Upper lobe of left lung (tissue), 6 donors: ENCODE data around the gene NCKIPSD. TPM values are rescaled to one million over a fixed set of nuclear protein-coding genes. Genes with fewer than 3 reads are reported as not detected.

Experiments
- ATAC-seq, 2 donors: fragments of 200-7000 bp; cut with Tn5 transposase; one replicate each; pipeline ENCODE4 v1.9.1; 2022; ENCODE audit warnings: mild to moderate bottlenecking in 2 of 2, moderate library complexity in 2 of 2; ENCODE audit not compliant: low FRiP score in 2 of 2
- DNase-seq, 2 donors: peaks; one replicate each; pipeline ENCODE4 v3.0.0-alpha.2; 2019 to 2020
- H3K27ac ChIP-seq, 4 donors: fragments of 200-600 bp; sonication (generic); one replicate each; pipeline ENCODE4 v1.5.1; 2016 to 2019
- H3K27me3 ChIP-seq, 4 donors: fragments of 200-600 bp; sonication (generic); one replicate each; pipeline ENCODE4 v1.5.1; 2017 to 2019
- H3K36me3 ChIP-seq, 4 donors: fragments of 200-600 bp; sonication (generic); one replicate each; pipeline ENCODE4 v1.5.1; 2016 to 2019
- H3K4me1 ChIP-seq, 4 donors: fragments of 200-600 bp; sonication (generic); one replicate each; pipeline ENCODE4 v1.5.1; 2018 to 2019
- H3K4me3 ChIP-seq, 4 donors: fragments of 200-600 bp; sonication (generic); one replicate each; pipeline ENCODE4 v1.5.1; 2017 to 2019; ENCODE audit warnings: mild to moderate bottlenecking in 2 of 4, moderate library complexity in 1 of 4
- H3K9me3 ChIP-seq, 4 donors: fragments of 200-600 bp; sonication (generic); one replicate each; pipeline ENCODE4 v1.5.1; 2018 to 2019
- EP300 ChIP-seq, 4 donors: sonication (generic); formaldehyde crosslinking; IDR thresholded peaks; one replicate each; pipeline ENCODE4 v1.5.1; 2017; ENCODE audit warnings: antibody characterized with exemption in 4 of 4, control low read depth in 2 of 4
- POLR2A ChIP-seq, 4 donors: fragments of 450-650 bp; IDR thresholded peaks; one replicate each; pipeline ENCODE4 v1.5.1; 2016 to 2017; ENCODE audit warnings: antibody characterized with exemption in 4 of 4, mild to moderate bottlenecking in 2 of 4
- POLR2AphosphoS5 ChIP-seq, 2 donors: sonication (generic); formaldehyde crosslinking; IDR thresholded peaks; one replicate each; pipeline ENCODE4 v1.5.1; 2017; ENCODE audit warnings: antibody characterized with exemption in 2 of 2
- WGBS, 2 donors: methylation state at CpG; one replicate each; pipeline ENCODE4 v1.1.5; 2017 to 2018; 5-methylcytosine and 5-hydroxymethylcytosine counted together
- total RNA-seq, 6 donors: library from RNA; depleted of rRNA in 4 of 6; stranded (reverse); fragments of >200 nt in 4 of 6; gene quantifications; one replicate each; pipeline versions ENCODE4 v1.1.0 to v1.2.1, GENCODE V29; 2016 to 2021
- TF ChIP-seq, protein P1 (sequence below), 6 experiments: fragments of 450-650 bp in 4 of 6; fragments of 200-600 bp in 2 of 6; sonication (generic) in 2 of 6; IDR thresholded peaks; one replicate each; pipeline ENCODE4 v1.5.1; 2016 to 2019; ENCODE audit warnings: antibody characterized with exemption in 6 of 6
- donor health status: DM: no; HTN: no; CAD: no; lungs with moderate emphysema.
- donor health status: DM: no; HTN: yes; CAD: no; lungs with severe emphysema.

The NCKIPSD gene
- total RNA-seq, 6 donors from 2014 or later = 17.8 to 55.5 (median 21.8) TPM

DNA sequence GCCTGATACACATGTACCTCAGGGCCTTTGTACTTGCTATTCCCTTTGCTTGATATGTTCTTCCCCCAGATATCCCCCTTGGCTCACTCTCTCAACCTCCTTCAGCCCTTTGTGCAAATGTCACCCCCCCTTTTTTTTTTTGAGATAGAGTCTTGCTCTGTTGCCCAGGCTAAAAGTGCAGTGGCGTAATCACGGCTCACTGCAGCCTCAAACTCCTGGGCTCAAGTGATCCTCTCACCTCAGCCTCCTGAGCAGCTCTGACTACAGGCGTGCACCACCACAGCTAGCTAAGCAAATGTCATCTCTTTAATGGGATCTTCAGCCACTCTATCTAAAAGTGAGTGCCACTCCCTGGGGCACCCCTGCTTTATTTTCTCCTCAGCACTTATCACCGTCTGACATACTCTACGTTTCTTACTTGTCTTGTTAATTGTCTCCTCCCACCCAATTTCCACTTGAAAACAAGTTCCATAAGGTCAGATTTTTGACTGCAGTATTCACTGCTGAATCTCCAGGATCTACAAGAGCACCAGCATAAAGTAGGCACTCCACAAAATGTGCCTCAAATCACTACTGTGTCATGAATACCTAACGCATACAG lies 16.7 kb upstream of the NCKIPSD start:
- DNase-seq (no peak), ATAC-seq (no peak)
- peaks cover 4 to 32% (median 19%) of the 10 kb centered on the region in 4 donors for H3K36me3 ChIP-seq
- no peak for TF ChIP-seq EP300 (IDR thresholded peaks at IDR 0.05)
- TF ChIP-seq, protein P1, sequence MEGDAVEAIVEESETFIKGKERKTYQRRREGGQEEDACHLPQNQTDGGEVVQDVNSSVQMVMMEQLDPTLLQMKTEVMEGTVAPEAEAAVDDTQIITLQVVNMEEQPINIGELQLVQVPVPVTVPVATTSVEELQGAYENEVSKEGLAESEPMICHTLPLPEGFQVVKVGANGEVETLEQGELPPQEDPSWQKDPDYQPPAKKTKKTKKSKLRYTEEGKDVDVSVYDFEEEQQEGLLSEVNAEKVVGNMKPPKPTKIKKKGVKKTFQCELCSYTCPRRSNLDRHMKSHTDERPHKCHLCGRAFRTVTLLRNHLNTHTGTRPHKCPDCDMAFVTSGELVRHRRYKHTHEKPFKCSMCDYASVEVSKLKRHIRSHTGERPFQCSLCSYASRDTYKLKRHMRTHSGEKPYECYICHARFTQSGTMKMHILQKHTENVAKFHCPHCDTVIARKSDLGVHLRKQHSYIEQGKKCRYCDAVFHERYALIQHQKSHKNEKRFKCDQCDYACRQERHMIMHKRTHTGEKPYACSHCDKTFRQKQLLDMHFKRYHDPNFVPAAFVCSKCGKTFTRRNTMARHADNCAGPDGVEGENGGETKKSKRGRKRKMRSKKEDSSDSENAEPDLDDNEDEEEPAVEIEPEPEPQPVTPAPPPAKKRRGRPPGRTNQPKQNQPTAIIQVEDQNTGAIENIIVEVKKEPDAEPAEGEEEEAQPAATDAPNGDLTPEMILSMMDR (IDR thresholded peaks at IDR 0.05) = no peak
- TF ChIP-seq POLR2AphosphoS5 (IDR thresholded peaks at IDR 0.05) = no peak
- TF ChIP-seq POLR2A (IDR thresholded peaks at IDR 0.05) = no peak
- WGBS, 2 donors = 82 to 85% methylated on average over 6 of the region's 6 CpGs
- H3K9me3 ChIP-seq = no peaks in the 10 kb centered on the region
- H3K27ac ChIP-seq = no peak overlapping the region
- no peak overlapping the region for H3K4me3 ChIP-seq
- peaks cover 0 to 34% (median 8%) of the 10 kb centered on the region in 4 donors for H3K4me1 ChIP-seq
- H3K27me3 ChIP-seq = no peaks in the 10 kb centered on the region

DNA sequence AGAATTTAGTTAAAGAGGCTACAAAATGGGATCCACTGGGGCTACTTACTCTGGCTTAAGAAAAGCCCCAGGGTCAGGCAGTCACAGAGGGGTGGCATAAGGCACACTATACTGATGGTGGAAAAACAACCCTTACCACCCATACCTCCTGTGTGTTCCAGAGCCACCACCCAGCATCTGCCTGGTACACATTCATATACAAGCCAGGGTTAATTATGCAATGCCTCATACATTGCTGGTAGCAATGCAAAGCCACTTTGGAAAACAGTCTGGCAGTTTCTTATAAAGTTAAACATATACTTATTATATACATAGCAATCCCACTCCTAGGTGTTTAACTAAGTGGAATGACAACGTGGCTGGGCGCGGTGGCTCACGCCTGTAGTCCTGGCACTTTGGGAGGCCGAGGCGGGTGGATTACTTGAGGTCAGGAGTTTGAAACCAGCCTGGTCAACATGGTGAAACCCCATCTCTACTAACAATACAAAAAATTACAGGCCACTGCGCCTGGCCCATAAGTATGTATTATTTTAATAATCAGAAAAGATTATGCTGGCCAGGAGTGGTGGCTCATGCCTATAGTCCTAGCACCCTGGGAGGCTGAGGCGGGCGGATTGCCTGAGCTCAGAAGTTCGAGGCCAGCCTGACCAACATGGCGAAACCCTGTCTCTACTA lies 15.2 kb upstream of the NCKIPSD start:
- Histone ChIP-seq H3K27ac (no peak overlapping the region), H3K36me3 (peaks cover 4 to 23% (median 13%) of the 10 kb centered on the region in 4 donors), H3K9me3 (no peaks in the 10 kb centered on the region), H3K27me3 (no peaks in the 10 kb centered on the region), H3K4me3 (no peak overlapping the region), H3K4me1 (peaks cover 0 to 39% (median 10%) of the 10 kb centered on the region in 4 donors)
- ATAC-seq (no peak), DNase-seq (no peak)
- 91 to 93% methylated on average over 11 of the region's 11 CpGs for WGBS, 2 donors
- TF ChIP-seq POLR2AphosphoS5 (IDR thresholded peaks at IDR 0.05) = no peak
- TF ChIP-seq, protein P1 (IDR thresholded peaks at IDR 0.05) = no peak

DNA sequence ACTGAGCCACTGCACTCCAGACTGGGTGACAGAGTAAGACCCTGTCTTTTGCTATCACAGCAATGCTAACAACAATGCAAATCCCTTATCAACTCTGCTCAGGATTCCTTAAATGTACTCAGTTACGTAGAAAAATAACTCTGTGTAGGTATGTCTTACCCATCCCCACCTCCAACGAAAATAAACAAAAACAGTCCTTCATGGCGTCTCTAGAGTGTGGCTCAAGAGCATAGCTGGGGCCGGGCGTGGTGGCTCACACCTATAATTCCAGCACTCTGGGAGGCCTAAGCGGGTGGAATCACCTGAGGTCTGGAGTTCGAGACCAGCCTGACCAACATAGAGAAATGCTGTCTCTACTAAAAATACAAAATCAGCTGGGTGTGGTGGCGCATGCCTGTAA lies 13.2 kb upstream of the NCKIPSD start:
- DNase-seq (no peak), ATAC-seq (no peak)
- no peak overlapping the region for H3K4me3 ChIP-seq
- WGBS, 2 donors = 83 to 87% methylated on average over 8 of the region's 8 CpGs
- H3K4me1 ChIP-seq = peaks cover 8 to 39% (median 16%) of the 10 kb centered on the region in 4 donors
- no peak overlapping the region for H3K27ac ChIP-seq
- peaks cover 9 to 39% (median 26%) of the 10 kb centered on the region in 4 donors for H3K36me3 ChIP-seq
- TF ChIP-seq POLR2AphosphoS5 (IDR thresholded peaks at IDR 0.05) (no peak), POLR2A (IDR thresholded peaks at IDR 0.05) (no peak), EP300 (IDR thresholded peaks at IDR 0.05) (no peak)
- TF ChIP-seq, protein P1 (IDR thresholded peaks at IDR 0.05) = no peak
- no peaks in the 10 kb centered on the region for H3K9me3 ChIP-seq
- no peaks in the 10 kb centered on the region for H3K27me3 ChIP-seq

DNA sequence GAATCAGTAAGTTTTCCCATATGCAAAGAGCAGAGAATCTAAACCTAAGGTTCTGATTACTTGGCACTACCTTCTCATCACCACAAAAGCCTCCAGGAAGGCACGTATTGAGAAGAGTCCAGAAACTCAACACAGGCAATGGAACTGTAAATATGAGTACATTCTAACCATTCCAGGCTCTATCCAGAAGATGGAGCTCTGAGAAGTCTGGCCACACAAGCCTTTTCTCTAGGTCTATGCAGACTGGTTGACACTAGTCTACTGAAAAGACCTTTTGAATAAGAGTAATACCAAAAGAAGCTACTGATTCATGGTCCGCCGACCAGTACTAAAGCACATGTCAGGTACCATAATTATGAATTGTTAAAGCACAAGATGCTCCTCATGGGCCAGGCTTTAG lies 12.2 kb upstream of the NCKIPSD start:
- H3K36me3 ChIP-seq = peaks cover 9 to 48% (median 35%) of the 10 kb centered on the region in 4 donors
- DNase-seq (no peak), ATAC-seq (no peak)
- 84 to 88% methylated on average over 3 of the region's 3 CpGs for WGBS, 2 donors
- H3K27me3 ChIP-seq = no peaks in the 10 kb centered on the region
- no peak for TF ChIP-seq POLR2A (IDR thresholded peaks at IDR 0.05)
- TF ChIP-seq, protein P1 (IDR thresholded peaks at IDR 0.05) = no peak
- peaks cover 8 to 33% (median 13%) of the 10 kb centered on the region in 4 donors for H3K4me1 ChIP-seq
- no peak overlapping the region for H3K4me3 ChIP-seq
- H3K27ac ChIP-seq = no peak overlapping the region
- H3K9me3 ChIP-seq = no peaks in the 10 kb centered on the region

DNA sequence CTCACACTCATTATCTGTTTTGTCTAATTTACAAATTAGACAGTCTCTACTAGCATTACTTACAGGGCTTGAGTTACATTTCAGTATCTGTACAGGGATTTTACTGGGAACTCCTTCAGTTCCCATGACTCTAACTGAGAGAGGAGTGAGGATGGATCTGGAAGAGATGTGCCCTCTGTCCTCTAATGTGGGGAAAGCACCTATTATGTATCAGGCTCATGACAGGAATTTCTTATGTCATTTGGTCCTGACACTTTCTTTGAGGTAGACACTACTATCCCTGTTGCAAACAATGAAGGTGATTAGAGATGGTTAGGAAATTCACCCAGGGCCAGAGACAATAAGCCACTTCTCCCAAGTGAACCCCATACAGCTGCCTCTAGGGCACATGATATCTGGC lies 10.9 kb upstream of the NCKIPSD start:
- Histone ChIP-seq H3K27me3 (no peaks in the 10 kb centered on the region), H3K27ac (peak overlapping the region in 1 of 4 donors; percentile 8), H3K4me3 (no peak overlapping the region), H3K4me1 (peaks cover 8 to 30% (median 13%) of the 10 kb centered on the region in 4 donors), H3K36me3 (peaks cover 18 to 61% (median 47%) of the 10 kb centered on the region in 4 donors), H3K9me3 (no peaks in the 10 kb centered on the region)
- DNase-seq = no peak
- ATAC-seq = no peak
- TF ChIP-seq POLR2A (IDR thresholded peaks at IDR 0.05) (no peak), EP300 (IDR thresholded peaks at IDR 0.05) (no peak), POLR2AphosphoS5 (IDR thresholded peaks at IDR 0.05) (no peak)
- TF ChIP-seq, protein P1 (IDR thresholded peaks at IDR 0.05) = no peak
